Ovary (tissue), 3 donors: ENCODE data around the gene SOX10.

ENCODE experiments used
- EP300 ChIP-seq: sonication (generic); formaldehyde crosslinking; IDR thresholded peaks from one replicate; pipeline ENCODE4 v1.6.1; 2017; ENCODE audit warnings: antibody characterized with exemption
- POLR2A ChIP-seq: fragments of 450-650 bp; IDR thresholded peaks from one replicate; pipeline ENCODE4 v1.6.1; 2017; ENCODE audit warnings: antibody characterized with exemption, mild to moderate bottlenecking, moderate library complexity
- TF ChIP-seq, protein P1 (sequence below), 3 donors: fragments of 450-650 bp in 2 of 3; fragments of 200-600 bp in 1 of 3; IDR thresholded peaks; one replicate each; pipeline versions ENCODE4 v1.5.1 to v1.8.0; 2016 to 2022; ENCODE audit warnings: antibody characterized with exemption in 3 of 3, mild to moderate bottlenecking in 1 of 3
- donor health status: DM: no; HTN: no; CAD: no.

- no peak for TF ChIP-seq EP300
- TF ChIP-seq, protein P1, sequence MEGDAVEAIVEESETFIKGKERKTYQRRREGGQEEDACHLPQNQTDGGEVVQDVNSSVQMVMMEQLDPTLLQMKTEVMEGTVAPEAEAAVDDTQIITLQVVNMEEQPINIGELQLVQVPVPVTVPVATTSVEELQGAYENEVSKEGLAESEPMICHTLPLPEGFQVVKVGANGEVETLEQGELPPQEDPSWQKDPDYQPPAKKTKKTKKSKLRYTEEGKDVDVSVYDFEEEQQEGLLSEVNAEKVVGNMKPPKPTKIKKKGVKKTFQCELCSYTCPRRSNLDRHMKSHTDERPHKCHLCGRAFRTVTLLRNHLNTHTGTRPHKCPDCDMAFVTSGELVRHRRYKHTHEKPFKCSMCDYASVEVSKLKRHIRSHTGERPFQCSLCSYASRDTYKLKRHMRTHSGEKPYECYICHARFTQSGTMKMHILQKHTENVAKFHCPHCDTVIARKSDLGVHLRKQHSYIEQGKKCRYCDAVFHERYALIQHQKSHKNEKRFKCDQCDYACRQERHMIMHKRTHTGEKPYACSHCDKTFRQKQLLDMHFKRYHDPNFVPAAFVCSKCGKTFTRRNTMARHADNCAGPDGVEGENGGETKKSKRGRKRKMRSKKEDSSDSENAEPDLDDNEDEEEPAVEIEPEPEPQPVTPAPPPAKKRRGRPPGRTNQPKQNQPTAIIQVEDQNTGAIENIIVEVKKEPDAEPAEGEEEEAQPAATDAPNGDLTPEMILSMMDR (IDR thresholded peaks at IDR 0.05) = no peak
- no peak for TF ChIP-seq POLR2A
These were observed 36.9 kb upstream of the SOX10 start for GRCh38 chr22:38021206-38021605.
